ENCODE results near the gene TUBA8.

DNA sequence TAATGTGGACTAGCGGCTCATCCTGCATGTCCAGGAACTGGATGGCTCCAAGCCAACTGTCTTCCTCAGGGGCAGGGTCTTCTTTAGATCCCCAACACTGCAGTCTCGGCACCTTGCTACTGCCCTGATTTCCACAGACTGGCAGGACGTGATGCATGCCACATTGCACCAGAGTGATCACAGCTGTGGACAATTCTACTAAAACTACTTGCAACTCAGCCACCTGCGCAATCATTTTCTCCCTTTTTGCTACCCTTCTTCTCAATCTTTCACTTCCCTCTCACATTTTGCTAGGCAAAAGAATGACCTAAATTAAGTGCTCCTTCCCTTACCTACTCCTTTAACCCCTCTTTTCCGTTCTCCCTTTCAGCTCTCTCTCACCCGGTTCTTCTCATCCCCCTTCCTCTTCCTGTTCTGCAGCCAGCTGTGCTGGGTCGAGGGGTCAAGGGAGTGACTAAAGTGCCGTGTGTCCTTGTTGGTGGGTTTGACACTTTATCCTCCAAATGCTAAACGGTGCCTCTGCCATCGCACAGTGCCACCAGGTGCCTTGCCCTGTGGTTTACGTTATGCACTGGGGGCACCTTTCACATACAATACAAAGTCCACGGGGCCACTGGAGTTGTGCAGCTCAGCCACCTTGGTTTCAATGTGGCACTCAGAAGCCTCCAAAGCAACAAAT, 44.3 kb upstream of the TUBA8 start:
- TF ChIP-seq, protein P1, sequence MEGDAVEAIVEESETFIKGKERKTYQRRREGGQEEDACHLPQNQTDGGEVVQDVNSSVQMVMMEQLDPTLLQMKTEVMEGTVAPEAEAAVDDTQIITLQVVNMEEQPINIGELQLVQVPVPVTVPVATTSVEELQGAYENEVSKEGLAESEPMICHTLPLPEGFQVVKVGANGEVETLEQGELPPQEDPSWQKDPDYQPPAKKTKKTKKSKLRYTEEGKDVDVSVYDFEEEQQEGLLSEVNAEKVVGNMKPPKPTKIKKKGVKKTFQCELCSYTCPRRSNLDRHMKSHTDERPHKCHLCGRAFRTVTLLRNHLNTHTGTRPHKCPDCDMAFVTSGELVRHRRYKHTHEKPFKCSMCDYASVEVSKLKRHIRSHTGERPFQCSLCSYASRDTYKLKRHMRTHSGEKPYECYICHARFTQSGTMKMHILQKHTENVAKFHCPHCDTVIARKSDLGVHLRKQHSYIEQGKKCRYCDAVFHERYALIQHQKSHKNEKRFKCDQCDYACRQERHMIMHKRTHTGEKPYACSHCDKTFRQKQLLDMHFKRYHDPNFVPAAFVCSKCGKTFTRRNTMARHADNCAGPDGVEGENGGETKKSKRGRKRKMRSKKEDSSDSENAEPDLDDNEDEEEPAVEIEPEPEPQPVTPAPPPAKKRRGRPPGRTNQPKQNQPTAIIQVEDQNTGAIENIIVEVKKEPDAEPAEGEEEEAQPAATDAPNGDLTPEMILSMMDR (IDR thresholded peaks at IDR 0.05): no peak
- TF ChIP-seq POLR2A (IDR thresholded peaks at IDR 0.05): no peak
- no peak for TF ChIP-seq POLR2AphosphoS5 (IDR thresholded peaks at IDR 0.05)
